HG03045 (cell line): ENCODE results near the gene SLC35F2.
A peak's percentile ranks its signal among the peaks of the same experiment; 100 is the strongest.

Experiments
- ATAC-seq: cut with Tn5 transposase; IDR thresholded peaks from one replicate; pipeline ENCODE4 v1.9.1; 2021; ENCODE audit warnings: mild to moderate bottlenecking, moderate library complexity; ENCODE audit not compliant: unreplicated experiment

SLC35F2 gene

GRCh38 chr11:107743191-107743590 lies 115.4 kb downstream of the SLC35F2 start:
- no peak for ATAC-seq

GRCh38 chr11:107741044-107741823 lies 117.4 kb downstream of the SLC35F2 start:
- peak; percentile 56 for ATAC-seq
